Measurements from ENCODE around the gene RAB3GAP1. TPM values are rescaled to one million over a fixed set of nuclear protein-coding genes. Genes with fewer than 3 reads are reported as not detected.
A peak's percentile ranks its signal among the peaks of the same experiment; 100 is the strongest.
"Not testable (repeated sequence)": the region's sequence is repeated elsewhere in the genome, so short reads cannot be mapped to it uniquely, and the experiment has no call there.

RAB3GAP1 gene
- total RNA-seq, 1 experiment from 2014 or later = 50.6 TPM

DNA sequence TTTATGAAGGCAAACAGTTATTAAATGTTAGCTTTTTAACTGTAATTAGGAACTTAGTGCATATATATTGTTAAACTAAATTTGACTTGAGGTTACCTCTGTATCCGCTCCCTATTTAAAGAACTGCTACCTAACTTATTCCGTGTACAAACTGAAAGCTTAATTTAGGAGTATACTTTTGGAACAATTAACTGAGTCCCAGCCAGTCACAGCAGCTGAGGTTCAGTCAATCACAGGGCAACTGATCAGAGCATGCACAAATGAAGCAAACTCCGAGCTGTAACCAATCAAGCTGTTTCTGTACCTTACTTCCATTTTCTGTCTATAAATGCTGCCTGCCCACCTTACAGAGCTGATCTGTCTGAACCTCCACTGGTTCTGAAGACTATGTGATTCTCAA is 61.2 kb downstream of the RAB3GAP1 start:
- H3K36me3 Mint-ChIP-seq (ENCODE audit: insufficient read depth, unreplicated experiment) = peaks cover 5% of the 10 kb centered on the region
- no peaks in the 10 kb centered on the region for H3K27me3 Mint-ChIP-seq (ENCODE audit: unreplicated experiment)
- no TSS peak for BruUV-seq (replicated peaks)
- CTCF ChIA-PET = no interaction called here
- H3K9me3 Mint-ChIP-seq (ENCODE audit: low read depth, unreplicated experiment) = peaks cover 3% of the 10 kb centered on the region
- H3K27ac Mint-ChIP-seq (ENCODE audit: unreplicated experiment) = no peak overlapping the region
- H3K4me1 Mint-ChIP-seq (ENCODE audit: low read depth, unreplicated experiment) = no peaks in the 10 kb centered on the region
- no peak overlapping the region for H3K4me3 Mint-ChIP-seq (ENCODE audit: low read depth, unreplicated experiment)
- DNase-seq = no peak
- TF ChIP-seq, protein P1, sequence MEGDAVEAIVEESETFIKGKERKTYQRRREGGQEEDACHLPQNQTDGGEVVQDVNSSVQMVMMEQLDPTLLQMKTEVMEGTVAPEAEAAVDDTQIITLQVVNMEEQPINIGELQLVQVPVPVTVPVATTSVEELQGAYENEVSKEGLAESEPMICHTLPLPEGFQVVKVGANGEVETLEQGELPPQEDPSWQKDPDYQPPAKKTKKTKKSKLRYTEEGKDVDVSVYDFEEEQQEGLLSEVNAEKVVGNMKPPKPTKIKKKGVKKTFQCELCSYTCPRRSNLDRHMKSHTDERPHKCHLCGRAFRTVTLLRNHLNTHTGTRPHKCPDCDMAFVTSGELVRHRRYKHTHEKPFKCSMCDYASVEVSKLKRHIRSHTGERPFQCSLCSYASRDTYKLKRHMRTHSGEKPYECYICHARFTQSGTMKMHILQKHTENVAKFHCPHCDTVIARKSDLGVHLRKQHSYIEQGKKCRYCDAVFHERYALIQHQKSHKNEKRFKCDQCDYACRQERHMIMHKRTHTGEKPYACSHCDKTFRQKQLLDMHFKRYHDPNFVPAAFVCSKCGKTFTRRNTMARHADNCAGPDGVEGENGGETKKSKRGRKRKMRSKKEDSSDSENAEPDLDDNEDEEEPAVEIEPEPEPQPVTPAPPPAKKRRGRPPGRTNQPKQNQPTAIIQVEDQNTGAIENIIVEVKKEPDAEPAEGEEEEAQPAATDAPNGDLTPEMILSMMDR (IDR thresholded peaks at IDR 0.05; ENCODE audit: unreplicated experiment) = no peak
- intact Hi-C loops (cut with micrococcal nuclease; ENCODE audit: unreplicated experiment) = no loop called here

GRCh38 chr2:135119582-135119981 is 67.5 kb downstream of the RAB3GAP1 start:
- H3K36me3 Mint-ChIP-seq (ENCODE audit: insufficient read depth, unreplicated experiment) = peaks cover 14% of the 10 kb centered on the region
- TF ChIP-seq, protein P1 (IDR thresholded peaks at IDR 0.05; ENCODE audit: unreplicated experiment) = no peak
- H3K27ac Mint-ChIP-seq (ENCODE audit: unreplicated experiment) = no peak overlapping the region
- DNase-seq = no peak
- CTCF ChIA-PET = no interaction called here
- H3K27me3 Mint-ChIP-seq (ENCODE audit: unreplicated experiment) = no peaks in the 10 kb centered on the region
- intact Hi-C loops (cut with micrococcal nuclease; ENCODE audit: unreplicated experiment) = no loop called here
- peaks cover 14% of the 10 kb centered on the region for H3K4me1 Mint-ChIP-seq (ENCODE audit: low read depth, unreplicated experiment)
- BruUV-seq (replicated peaks) = no TSS peak
- H3K9me3 Mint-ChIP-seq (ENCODE audit: low read depth, unreplicated experiment) = peaks cover 3% of the 10 kb centered on the region
- no peak overlapping the region for H3K4me3 Mint-ChIP-seq (ENCODE audit: low read depth, unreplicated experiment)

- BruUV-seq (replicated peaks) = no TSS peak
- CTCF ChIA-PET = interaction anchor here (0.6 kb wide), 2 partner anchors 69 to 82 kb away, joined by 3 read pairs; partner anchors contain the start of gene RAB3GAP1
- no peak for DNase-seq
- Mint-ChIP-seq H3K4me3 (ENCODE audit: low read depth, unreplicated experiment) (peak overlapping the region; percentile 39), H3K9me3 (ENCODE audit: low read depth, unreplicated experiment) (peaks cover 3% of the 10 kb centered on the region), H3K27me3 (ENCODE audit: unreplicated experiment) (no peaks in the 10 kb centered on the region), H3K36me3 (ENCODE audit: insufficient read depth, unreplicated experiment) (peaks cover 14% of the 10 kb centered on the region), H3K27ac (ENCODE audit: unreplicated experiment) (peak overlapping the region; percentile 50), H3K4me1 (ENCODE audit: low read depth, unreplicated experiment) (peaks cover 14% of the 10 kb centered on the region)
- intact Hi-C loops (cut with micrococcal nuclease; ENCODE audit: unreplicated experiment) = loop anchor here (5.0 kb wide), 2 partner anchors 69 to 119 kb away; partner anchors contain the start of gene RAB3GAP1
- TF ChIP-seq, protein P1 (IDR thresholded peaks at IDR 0.05; ENCODE audit: unreplicated experiment) = no peak
These were observed 69.0 kb downstream of the RAB3GAP1 start for GRCh38 chr2:135121016-135121657.

GRCh38 chr2:135121658-135122039 is 69.6 kb downstream of the RAB3GAP1 start:
- not testable (repeated sequence) for H3K4me3 Mint-ChIP-seq (ENCODE audit: low read depth, unreplicated experiment); H3K27me3 Mint-ChIP-seq (ENCODE audit: unreplicated experiment); BruUV-seq (replicated peaks); H3K27ac Mint-ChIP-seq (ENCODE audit: unreplicated experiment); H3K9me3 Mint-ChIP-seq (ENCODE audit: low read depth, unreplicated experiment)
- peaks cover 14% of the 10 kb centered on the region for H3K4me1 Mint-ChIP-seq (ENCODE audit: low read depth, unreplicated experiment)
- H3K36me3 Mint-ChIP-seq (ENCODE audit: insufficient read depth, unreplicated experiment) = peaks cover 14% of the 10 kb centered on the region
- intact Hi-C loops (cut with micrococcal nuclease; ENCODE audit: unreplicated experiment) = loop anchor here (5.0 kb wide), 2 partner anchors 69 to 119 kb away; partner anchors contain the start of gene RAB3GAP1
- CTCF ChIA-PET = interaction anchor here (0.6 kb wide), 2 partner anchors 70 to 82 kb away, joined by 3 read pairs; partner anchors contain the start of gene RAB3GAP1
- peak; percentile 6 for DNase-seq
